RCC 7860 (cell line): ENCODE results near the gene OTOP2.
"Not testable (repeated sequence)": the region's sequence is repeated elsewhere in the genome, so short reads cannot be mapped to it uniquely, and the experiment has no call there.

Source experiments
- DNase-seq: peaks from one replicate; pipeline ENCODE4 v3.0.0-alpha.2; 2015; ENCODE audit warnings: low spot score
- FAIRE-seq: peaks from 2 replicates; lab custom pipeline; 2012; peaks lifted over from hg19 to GRCh38; lab: Jason Lieb, UNC

The OTOP2 gene

GRCh38 chr17:74898376-74898946 is 25.6 kb upstream of the OTOP2 start:
- FAIRE-seq (no peak), DNase-seq (no peak)

DNA sequence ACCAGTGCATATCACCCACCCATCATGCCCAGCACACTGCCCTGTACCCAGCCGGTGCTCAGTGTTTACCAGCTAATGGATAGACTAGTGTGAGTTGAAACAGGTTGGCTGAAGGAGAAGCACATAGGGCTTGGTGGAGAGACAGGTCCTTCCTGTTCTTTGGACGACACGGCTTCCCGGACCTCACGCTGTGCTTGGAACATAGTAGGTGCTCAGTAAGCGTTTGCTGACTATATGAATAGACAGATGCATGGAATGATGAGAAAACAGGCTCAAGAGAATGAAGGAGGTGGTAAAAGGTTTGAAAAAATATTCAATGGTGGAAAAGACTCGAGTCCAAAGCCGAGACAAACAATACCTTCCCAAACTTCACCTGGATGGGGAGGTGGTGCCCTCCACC is 23.9 kb upstream of the OTOP2 start:
- no peak for FAIRE-seq
- DNase-seq: no peak

DNA sequence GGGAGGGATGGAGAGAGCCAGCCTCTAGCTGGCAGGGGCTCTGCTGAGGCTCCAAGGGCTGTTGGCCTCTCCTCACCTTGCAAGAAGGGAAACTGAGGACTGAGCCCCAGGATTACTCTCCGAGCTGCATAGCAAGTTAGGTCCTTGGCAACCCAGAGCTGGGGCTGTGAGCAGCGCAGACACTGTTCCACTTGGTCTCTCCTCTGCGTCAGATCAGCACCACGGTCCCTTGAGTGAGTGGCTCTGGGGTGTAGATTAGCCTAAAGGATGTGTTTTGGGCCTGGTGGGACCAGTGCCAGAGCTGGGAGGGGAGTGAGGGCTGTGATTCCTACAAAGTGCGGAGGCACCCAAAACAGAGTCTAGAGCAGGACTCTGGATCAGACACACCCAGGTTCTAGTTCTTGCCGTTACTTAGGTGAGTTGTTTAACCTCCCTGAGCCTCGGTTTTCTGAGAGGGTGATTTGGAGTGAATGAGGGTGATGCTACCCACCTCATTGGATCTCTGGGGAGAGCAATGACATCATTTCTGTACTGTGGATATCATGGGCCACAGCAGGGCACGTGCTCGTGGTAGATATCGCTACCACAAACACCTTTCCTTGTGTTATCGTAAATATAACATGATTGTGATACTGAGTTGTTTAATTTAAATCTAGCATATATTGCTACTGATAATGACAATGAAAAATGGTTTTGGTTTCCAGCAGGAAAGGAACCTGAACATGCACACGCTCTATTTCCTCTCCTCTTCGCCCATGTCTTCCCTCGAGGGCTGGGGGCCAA is 22.5 kb upstream of the OTOP2 start:
- FAIRE-seq: no peak
- no peak for DNase-seq

DNA sequence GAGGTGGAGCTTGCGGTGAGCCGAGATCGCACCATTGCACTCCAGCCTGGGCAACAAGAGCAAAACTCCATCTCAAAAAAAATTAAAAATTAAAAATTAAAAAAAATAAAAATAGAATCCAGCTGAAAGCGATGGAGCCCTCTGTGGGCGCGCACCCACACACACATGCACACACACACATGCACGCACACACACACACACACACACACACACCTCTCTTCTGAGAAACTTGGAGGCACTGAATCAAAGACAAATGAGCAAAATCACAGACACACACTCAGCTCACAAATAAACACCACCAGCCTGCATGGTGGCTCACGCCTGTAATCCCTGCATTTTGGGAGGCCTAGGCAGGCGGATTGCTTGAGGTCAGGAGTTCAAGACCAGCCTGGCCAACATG is 21.0 kb upstream of the OTOP2 start:
- DNase-seq: no peak

DNA sequence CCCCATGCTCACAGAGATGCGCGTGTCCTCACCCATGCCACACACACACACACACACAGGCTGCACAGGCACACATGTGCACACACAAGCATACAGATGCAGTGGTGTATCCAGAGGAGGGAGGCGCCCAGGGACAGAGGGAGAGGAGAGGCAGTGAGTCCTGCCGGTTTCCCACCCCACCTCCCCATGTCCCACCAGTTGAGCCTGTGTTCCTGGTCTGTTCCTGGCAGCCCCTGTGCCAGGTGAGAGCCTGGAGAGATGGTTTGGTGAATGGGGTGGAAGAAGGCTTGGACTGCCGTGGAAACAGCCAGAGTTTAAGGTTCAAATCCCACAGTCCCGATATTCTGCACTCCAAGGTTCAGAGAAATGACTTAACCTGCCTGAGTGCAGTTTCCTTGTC is 20.4 kb upstream of the OTOP2 start:
- DNase-seq: no peak
- no peak for FAIRE-seq

More for the DNA sequence above, 21.0 kb upstream of the OTOP2 start:
- no peak for FAIRE-seq

DNA sequence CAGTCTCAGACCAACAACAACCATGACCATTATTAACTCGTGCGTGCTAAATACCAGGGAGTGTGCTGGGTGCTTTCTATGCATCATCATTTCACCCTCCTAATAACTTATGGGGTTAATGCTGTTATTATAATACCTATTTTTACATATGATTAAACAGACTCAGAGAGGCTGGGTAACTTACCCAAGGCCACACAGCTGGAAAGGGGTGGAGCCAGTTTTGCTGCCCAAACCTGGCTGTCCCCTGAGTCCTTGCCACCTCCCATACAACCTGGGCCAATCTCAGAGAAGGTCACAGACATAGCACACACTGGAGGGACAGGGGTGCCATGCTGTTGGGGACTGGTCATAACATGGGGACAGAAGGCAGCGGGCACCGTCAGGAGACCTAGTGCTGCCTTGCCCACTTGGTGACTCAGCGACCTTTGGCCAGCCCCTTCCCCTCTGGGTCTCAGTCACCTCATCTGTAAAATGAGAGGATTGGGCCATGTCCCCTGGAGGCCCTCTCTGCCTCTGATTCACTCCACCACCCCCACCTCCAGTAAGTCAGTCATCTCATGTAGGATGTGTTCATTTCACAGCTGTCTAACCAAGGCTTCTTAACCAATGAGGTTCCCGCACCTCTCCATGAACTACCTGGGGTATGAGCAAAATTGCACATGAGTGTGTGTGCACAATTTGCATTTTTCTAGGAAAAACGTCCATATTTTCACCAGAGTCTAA is 19.2 kb upstream of the OTOP2 start:
- DNase-seq (no peak), FAIRE-seq (no peak)

- not testable (repeated sequence) for FAIRE-seq, DNase-seq
These were observed 17.8 kb upstream of the OTOP2 start for GRCh38 chr17:74906214-74906793.

DNA sequence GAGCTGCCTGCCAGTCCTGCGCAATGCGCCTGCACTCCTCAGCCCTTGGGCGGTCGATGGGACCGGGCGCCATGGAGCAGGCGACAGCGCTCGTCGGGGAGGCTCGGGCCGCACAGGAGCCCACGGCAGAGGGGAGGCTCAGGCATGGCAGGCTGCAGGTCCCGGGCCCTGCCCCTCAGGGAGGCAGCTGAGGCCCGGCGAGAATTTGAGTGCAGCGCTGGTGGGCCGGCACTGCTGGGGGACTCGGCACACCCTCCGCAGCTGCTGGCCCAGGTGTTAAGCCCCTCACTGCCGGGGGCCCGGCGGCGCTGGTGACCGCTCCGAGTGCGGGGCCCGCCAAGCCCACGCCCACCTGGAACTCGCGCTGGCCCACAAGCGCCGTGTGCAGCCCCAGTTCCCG is 17.1 kb upstream of the OTOP2 start:
- DNase-seq: no peak

DNA sequence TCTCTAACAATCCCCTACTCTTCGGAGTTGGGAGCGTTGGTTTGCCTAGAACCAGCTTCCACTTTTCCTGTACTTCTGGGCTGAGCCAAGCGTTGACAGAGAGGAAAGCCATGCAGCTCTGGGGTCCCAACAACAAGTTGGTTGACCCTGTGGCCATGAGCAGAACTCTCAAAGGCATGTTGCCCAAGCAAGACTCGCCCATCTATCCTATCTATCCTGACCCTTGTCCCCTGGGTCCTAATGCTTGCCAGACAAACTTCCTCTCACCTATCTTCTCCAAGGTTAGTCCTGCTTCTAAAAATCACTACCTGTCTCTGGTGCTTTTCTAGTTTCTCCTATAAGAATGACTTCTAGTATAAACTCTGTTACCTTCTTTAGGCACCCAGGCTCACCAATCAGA is 15.0 kb upstream of the OTOP2 start:
- not testable (repeated sequence) for DNase-seq, FAIRE-seq

More for the DNA sequence above, 17.1 kb upstream of the OTOP2 start:
- FAIRE-seq: no peak

GRCh38 chr17:74911423-74911822 is 12.7 kb upstream of the OTOP2 start:
- not testable (repeated sequence) for DNase-seq, FAIRE-seq

DNA sequence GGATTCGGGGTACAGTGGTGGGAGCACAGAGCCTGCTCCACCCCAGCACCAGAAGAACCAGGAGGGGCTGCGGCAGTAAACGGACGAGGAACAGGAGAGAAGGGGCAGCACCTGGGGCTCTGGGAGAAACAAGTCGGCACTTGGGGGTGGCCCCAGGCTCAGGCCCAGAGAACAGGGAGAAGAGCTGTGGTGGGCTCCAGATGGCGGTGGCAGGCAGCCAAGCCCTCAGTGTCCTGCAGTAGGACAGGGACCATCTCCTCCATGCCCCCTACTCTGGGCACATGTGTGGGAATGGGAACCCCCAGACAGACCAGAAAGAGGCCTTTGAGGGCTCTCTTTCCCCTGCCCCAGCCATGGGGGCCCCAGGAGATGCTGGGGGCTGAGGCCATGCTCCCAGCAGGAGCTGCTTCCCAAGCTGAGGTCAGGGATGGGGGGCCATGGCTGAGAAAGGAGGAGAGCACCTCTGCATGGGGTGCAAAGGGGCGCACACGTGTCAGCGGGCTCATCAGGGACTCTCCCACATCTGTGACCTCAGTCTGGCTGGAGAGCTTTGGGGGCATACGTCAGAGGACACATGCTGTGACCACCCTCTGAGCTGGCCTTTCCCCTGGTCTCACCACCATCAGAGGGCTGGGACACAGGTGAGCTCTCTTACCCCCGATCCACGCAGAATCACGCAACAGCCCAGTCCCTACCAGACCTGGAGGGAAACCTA is 7.8 kb upstream of the OTOP2 start:
- FAIRE-seq (no peak), DNase-seq (no peak)

- DNase-seq (no peak), FAIRE-seq (no peak)
These were observed 7.2 kb upstream of the OTOP2 start for GRCh38 chr17:74916851-74917199.

DNA sequence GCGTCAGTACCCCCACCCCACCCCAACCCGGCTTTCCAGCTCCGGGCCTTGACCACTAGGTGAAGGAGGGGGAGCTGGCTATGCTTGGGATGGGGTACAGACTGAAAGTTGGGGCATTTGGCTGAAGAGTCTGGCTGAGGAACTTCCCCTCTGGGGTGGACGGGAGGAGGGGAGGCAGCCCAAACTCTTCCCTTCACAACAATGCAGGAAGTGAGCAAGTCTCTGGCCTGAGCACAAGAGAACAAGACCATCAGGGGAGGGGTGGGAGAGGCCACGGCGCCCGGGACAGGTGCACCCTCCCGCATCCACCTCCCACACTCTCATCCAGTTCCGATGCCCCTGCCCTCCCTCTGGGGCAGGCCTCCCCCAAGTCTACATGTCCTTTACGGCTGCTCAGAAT is 6.6 kb upstream of the OTOP2 start:
- FAIRE-seq (no peak), DNase-seq (no peak)

DNA sequence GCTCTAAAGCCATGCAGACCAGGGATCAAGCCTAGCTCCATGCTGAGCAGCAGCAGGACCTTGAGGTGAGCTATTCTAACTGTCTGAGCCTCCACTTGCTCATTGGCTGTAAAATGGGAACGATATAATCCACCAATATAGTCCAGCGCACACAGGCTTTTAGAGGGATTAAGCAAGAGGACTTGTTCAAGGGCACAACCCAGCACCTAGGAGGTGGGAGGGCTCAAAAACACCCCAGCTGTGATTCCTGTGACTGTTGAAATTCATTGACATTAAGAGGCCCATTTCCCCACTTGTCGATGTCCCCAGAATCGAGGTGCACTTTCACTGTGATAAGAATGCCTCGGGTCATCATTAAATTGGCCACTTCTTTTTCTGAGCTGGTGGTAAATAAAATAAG is 5.2 kb upstream of the OTOP2 start:
- DNase-seq (no peak), FAIRE-seq (no peak)

- FAIRE-seq (no peak), DNase-seq (no peak)
These were observed 4.4 kb upstream of the OTOP2 start for GRCh38 chr17:74919440-74920305.

- no peak for FAIRE-seq
- no peak for DNase-seq
These were observed 3.8 kb upstream of the OTOP2 start for GRCh38 chr17:74920306-74920620.

- no peak for FAIRE-seq
- DNase-seq: no peak
These were observed 3.4 kb upstream of the OTOP2 start for GRCh38 chr17:74920642-74921025.

GRCh38 chr17:74921026-74921681 is 2.9 kb upstream of the OTOP2 start:
- FAIRE-seq: no peak
- no peak for DNase-seq

- no peak for DNase-seq
- no peak for FAIRE-seq
These were observed 2.3 kb upstream of the OTOP2 start for GRCh38 chr17:74921769-74922168.

DNA sequence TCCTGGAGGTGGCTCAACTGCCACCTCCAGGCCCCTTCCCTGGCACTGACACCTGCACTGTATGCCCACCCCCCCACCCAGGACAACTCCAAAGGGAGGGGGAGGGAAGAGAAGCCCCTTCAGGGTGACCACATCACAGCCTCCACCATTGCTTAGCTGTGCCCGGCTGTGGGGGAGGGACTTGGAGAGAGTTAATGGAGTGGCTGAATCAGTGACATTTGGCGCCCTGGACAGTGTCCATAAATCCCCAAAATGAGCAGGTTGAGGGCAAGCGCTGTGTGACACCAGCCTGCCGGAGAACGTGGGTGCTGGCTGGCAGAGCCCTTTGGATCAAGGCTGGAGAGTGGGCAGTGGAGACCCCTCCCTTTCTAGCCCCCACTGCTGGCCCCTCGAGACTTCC is 1.9 kb upstream of the OTOP2 start:
- DNase-seq (no peak), FAIRE-seq (no peak)
